Measurements from ENCODE around the gene NT5DC3.

The NT5DC3 gene

DNA sequence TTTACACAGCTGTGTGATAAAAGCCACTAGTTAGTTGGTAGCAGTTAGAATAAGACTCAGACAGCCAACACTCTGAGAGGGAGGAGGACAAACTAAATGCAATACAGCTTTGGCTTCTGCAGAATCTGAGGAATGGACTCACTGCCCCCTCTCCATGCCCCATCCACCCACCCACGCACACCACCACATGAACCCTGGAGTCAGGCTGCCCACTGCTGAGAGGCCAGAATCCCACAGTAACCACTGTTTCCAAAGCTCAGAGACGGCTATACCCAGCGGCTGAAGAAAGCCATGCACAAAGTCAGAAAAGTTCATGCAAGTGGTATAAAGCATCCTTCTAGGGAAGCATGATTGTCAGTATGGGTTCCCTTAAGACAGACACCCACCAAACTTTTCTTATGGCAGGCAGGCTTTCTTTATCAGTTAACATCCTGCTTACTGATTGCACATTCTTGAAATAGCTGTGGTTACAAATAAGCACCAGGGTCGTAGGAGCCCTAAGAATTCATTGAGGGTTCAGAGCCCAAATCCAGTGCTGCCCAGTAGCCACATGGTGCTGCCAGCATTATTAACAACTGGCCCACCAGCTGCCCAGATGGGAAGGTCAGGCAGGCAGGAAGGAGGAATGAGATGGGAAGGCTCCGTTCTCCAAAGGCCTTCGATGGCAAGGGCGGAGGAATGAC, 61.5 kb downstream of the NT5DC3 start:
- H3K4me3 ChIP-seq (ENCODE audit: extremely low read depth, insufficient read depth, low read length, poor library complexity, severe bottlenecking), result no peak overlapping the region
- peaks cover 42% of the 10 kb centered on the region for H3K36me3 ChIP-seq (ENCODE audit: control insufficient read depth, insufficient read depth, low read length)
- 74 to 83% methylated on average over 4 to 5 of the region's 7 CpGs for WGBS, 2 experiments (ENCODE audit: insufficient coverage in 2 of 2)
- no peaks in the 10 kb centered on the region for H3K9me3 ChIP-seq (ENCODE audit: control insufficient read depth, low read length)
- peaks cover 17% of the 10 kb centered on the region for H3K4me1 ChIP-seq (ENCODE audit: control insufficient read depth, insufficient read depth, low read length, poor library complexity, severe bottlenecking)
- peak overlapping the region; percentile 70 for H3K27ac ChIP-seq (ENCODE audit: low read depth, low read length, severe bottlenecking)

DNA sequence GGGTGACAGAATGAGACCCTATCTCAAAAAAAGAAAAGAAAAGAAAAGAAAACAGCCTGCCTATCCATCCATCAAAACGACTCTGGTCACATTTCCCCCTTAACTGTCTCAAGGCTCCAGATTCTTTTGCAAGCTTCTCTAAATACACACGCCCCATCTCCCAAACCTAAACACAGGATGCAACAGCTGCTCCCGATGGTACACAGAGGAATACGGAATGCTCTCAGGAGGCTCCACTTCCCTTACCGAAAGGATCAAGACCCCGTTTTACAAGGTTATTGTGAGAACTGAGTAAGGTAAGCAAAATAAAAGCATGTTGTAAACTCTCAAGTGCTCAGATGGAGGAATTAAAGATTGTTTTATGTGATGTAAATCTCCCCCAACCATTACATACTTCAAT, 62.3 kb downstream of the NT5DC3 start:
- no peak overlapping the region for H3K4me3 ChIP-seq (ENCODE audit: extremely low read depth, insufficient read depth, low read length, poor library complexity, severe bottlenecking)
- peak overlapping the region; percentile 70 for H3K27ac ChIP-seq (ENCODE audit: low read depth, low read length, severe bottlenecking)
- H3K36me3 ChIP-seq (ENCODE audit: control insufficient read depth, insufficient read depth, low read length), result peaks cover 36% of the 10 kb centered on the region

DNA sequence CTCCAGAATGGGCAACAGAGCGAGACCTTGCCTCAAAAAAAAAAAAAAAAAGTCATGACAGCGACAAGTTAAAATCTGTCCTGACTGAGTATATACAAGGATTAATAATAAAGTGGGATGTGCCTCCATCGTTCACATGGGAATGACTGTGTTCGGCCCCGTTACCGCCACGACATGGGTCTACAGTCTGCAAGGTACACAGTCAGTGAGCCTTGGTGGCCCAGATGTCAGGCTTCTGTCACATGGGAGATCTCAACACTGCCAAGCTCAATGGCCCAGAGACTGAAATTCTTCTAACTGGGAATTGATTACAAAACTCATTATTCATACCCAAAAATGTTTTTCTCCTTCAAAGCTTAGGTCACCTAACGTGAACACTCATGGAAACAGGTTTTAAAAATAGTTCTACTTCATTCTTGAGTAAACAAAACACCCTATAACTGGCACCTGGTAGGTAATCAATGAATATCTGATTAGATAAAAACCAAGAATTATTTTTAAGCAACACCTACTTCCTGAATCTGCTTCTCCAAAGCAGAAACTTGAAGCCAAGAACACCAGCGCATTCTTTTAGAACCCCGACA, 66.0 kb downstream of the NT5DC3 start:
- 97 to 98% methylated on average over 5 to 9 of the region's 10 CpGs for WGBS, 2 experiments (ENCODE audit: insufficient coverage in 2 of 2)
- peaks cover 32% of the 10 kb centered on the region for H3K36me3 ChIP-seq (ENCODE audit: control insufficient read depth, insufficient read depth, low read length)
- no peak overlapping the region for H3K27ac ChIP-seq (ENCODE audit: low read depth, low read length, severe bottlenecking)

More for the DNA sequence above, 62.3 kb downstream of the NT5DC3 start:
- WGBS, 2 experiments (ENCODE audit: insufficient coverage in 2 of 2), result 96 to 100% methylated on average over 1 to 4 of the region's 6 CpGs
- Histone ChIP-seq H3K9me3 (ENCODE audit: control insufficient read depth, low read length) (no peaks in the 10 kb centered on the region), H3K4me1 (ENCODE audit: control insufficient read depth, insufficient read depth, low read length, poor library complexity, severe bottlenecking) (peaks cover 17% of the 10 kb centered on the region)

DNA sequence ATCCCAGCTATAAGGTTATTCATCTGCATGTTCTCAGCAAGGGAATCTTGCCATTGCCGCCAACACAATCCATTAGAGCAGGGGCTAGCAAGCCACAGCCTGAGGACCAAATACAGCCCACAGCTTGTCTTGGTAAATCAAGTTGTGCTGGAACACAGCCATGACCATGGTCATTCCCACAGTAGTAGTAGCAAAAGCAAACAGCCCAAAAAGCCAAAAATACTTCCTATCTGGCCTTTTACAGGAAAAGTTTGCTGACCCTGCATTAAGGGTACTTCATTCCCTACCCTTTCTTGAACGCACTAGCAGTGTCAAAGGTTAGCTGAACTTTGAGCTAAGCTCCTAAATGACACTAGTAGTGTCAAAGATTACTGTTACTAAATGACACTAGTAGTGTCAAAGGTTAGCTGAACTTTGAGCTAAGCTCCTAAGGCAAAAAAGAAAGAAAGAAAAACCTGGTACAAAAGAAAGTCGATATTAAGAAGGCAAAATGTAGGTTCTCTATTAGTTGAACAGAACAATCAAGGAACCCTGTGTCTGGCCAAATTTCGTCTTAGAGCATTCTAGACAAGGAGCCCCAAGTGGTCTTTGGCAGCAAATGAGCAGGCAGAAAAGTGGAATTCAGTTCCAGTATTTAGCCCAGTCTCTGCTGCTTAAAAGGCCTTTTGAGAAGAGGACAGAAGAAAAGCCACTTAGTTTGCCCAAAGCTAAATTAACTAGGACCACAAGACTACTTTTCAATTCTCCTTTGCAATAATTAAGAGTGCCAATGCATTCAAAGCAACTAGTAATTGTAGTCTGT, 67.7 kb downstream of the NT5DC3 start:
- peaks cover 32% of the 10 kb centered on the region for H3K36me3 ChIP-seq (ENCODE audit: control insufficient read depth, insufficient read depth, low read length)
- H3K27ac ChIP-seq (ENCODE audit: low read depth, low read length, severe bottlenecking), result no peak overlapping the region
- H3K4me1 ChIP-seq (ENCODE audit: control insufficient read depth, insufficient read depth, low read length, poor library complexity, severe bottlenecking), result no peaks in the 10 kb centered on the region
- no peak overlapping the region for H3K4me3 ChIP-seq (ENCODE audit: extremely low read depth, insufficient read depth, low read length, poor library complexity, severe bottlenecking)
- H3K9me3 ChIP-seq (ENCODE audit: control insufficient read depth, low read length), result no peaks in the 10 kb centered on the region
- WGBS, 2 experiments (ENCODE audit: insufficient coverage in 2 of 2), result 68 to 92% methylated on average over 3 of the region's 4 CpGs

More for the DNA sequence above, 66.0 kb downstream of the NT5DC3 start:
- no peaks in the 10 kb centered on the region for H3K9me3 ChIP-seq (ENCODE audit: control insufficient read depth, low read length)
- peaks cover 13% of the 10 kb centered on the region for H3K4me1 ChIP-seq (ENCODE audit: control insufficient read depth, insufficient read depth, low read length, poor library complexity, severe bottlenecking)
- no peak overlapping the region for H3K4me3 ChIP-seq (ENCODE audit: extremely low read depth, insufficient read depth, low read length, poor library complexity, severe bottlenecking)

DNA sequence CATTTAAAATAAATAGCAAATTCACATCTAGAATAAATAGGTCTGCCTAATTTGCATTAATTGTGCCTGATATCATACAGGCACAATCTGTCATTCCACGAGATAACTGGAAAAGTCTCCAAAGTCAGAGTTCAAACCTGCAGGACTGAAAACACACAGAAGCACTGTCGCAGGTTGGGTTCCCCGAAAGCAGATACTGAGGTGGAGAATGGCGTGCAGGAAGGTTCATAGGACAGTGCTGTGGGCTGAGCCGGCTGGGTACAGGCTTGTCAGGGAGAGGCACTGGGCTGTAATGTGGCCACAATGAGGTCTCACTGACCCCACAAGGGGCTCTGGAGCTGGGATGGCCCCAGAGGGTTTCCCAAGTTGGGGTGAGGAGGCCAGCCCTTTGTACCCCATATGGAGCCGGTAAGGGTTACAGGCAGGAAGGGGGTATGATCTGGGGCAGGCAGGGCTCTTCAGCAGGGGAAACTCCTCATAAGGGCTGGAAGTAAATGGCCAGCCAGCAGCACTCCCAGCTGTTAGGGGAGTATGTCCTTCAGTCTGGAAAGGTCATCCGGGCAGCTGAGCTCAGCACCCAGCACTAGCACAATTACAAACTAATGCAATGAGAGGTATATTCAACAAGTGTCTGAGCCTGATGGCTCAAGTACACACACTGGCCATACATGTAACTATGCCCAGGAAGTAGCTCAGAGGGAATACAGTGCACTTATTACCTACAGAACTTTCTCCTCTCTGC, 68.5 kb downstream of the NT5DC3 start:
- WGBS, 2 experiments (ENCODE audit: insufficient coverage in 2 of 2), result 93 to 97% methylated on average over 6 of the region's 7 CpGs
- Histone ChIP-seq H3K4me3 (ENCODE audit: extremely low read depth, insufficient read depth, low read length, poor library complexity, severe bottlenecking) (no peak overlapping the region), H3K9me3 (ENCODE audit: control insufficient read depth, low read length) (no peaks in the 10 kb centered on the region), H3K4me1 (ENCODE audit: control insufficient read depth, insufficient read depth, low read length, poor library complexity, severe bottlenecking) (no peaks in the 10 kb centered on the region), H3K36me3 (ENCODE audit: control insufficient read depth, insufficient read depth, low read length) (peaks cover 27% of the 10 kb centered on the region), H3K27ac (ENCODE audit: low read depth, low read length, severe bottlenecking) (no peak overlapping the region)

DNA sequence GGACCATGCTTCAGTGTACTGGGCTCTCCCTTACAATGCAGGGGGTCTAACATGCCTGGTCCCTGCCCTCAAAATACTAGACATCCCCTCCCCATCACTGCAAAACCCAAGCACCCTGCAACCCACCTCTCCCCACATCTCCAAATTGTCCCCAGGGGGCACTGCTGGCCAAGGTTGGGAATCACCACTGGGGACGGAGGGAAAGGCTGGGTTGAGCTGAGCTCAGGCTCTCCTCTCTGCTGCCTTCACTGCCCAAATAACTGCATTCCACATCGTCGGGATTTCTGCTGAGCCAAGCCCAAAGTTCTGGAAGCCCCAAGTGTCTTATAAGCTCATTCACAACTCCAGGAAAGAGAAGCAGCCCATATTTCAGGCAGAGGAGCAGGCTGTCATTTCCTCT, 69.6 kb downstream of the NT5DC3 start:
- Histone ChIP-seq H3K4me1 (ENCODE audit: control insufficient read depth, insufficient read depth, low read length, poor library complexity, severe bottlenecking) (no peaks in the 10 kb centered on the region), H3K9me3 (ENCODE audit: control insufficient read depth, low read length) (no peaks in the 10 kb centered on the region), H3K27ac (ENCODE audit: low read depth, low read length, severe bottlenecking) (no peak overlapping the region), H3K4me3 (ENCODE audit: extremely low read depth, insufficient read depth, low read length, poor library complexity, severe bottlenecking) (no peak overlapping the region), H3K36me3 (ENCODE audit: control insufficient read depth, insufficient read depth, low read length) (peaks cover 16% of the 10 kb centered on the region)
- WGBS, 2 experiments (ENCODE audit: insufficient coverage in 2 of 2), result 39% methylated on average over 3 of the region's 3 CpGs; no CpG with 5 or more reads in 1 of the 2 experiments

DNA sequence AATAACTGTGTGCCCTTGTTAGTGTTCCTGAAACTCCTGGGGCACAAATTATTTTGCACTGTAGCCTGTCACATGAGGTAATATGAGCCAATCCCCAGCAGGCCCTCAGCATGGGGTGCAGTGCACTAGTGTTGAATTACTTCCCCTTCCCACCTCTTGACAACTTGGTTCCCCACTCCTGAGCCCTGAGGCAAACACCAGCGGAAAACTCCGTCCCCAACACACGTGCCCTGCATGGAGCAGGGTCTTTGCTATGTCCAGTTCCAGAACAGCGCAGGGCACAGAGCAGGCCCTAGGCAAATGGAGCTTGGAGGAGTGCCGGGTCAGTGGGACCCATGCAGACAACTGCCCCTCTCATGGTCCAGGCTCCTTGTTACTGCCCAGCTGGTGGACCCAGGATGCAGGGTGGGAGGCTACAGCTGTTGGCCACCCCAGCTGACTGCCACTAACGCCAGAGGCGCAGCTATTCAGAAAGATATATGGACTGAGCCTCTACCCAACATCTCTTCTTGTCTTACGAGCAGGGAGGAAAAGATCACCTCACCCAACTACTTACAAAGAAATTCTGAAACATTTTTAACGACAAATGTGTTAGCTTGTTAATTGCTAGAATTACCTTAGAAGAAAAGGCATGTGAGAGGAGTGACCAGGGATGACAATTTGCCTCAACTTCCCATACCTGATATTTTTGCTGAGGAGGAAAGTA, 71.6 kb downstream of the NT5DC3 start:
- Histone ChIP-seq H3K36me3 (ENCODE audit: control insufficient read depth, insufficient read depth, low read length) (peaks cover 4% of the 10 kb centered on the region), H3K9me3 (ENCODE audit: control insufficient read depth, low read length) (no peaks in the 10 kb centered on the region), H3K4me3 (ENCODE audit: extremely low read depth, insufficient read depth, low read length, poor library complexity, severe bottlenecking) (no peak overlapping the region), H3K4me1 (ENCODE audit: control insufficient read depth, insufficient read depth, low read length, poor library complexity, severe bottlenecking) (no peaks in the 10 kb centered on the region), H3K27ac (ENCODE audit: low read depth, low read length, severe bottlenecking) (no peak overlapping the region)
- 76 to 78% methylated on average over 7 to 8 of the region's 9 CpGs for WGBS, 2 experiments (ENCODE audit: insufficient coverage in 2 of 2)

DNA sequence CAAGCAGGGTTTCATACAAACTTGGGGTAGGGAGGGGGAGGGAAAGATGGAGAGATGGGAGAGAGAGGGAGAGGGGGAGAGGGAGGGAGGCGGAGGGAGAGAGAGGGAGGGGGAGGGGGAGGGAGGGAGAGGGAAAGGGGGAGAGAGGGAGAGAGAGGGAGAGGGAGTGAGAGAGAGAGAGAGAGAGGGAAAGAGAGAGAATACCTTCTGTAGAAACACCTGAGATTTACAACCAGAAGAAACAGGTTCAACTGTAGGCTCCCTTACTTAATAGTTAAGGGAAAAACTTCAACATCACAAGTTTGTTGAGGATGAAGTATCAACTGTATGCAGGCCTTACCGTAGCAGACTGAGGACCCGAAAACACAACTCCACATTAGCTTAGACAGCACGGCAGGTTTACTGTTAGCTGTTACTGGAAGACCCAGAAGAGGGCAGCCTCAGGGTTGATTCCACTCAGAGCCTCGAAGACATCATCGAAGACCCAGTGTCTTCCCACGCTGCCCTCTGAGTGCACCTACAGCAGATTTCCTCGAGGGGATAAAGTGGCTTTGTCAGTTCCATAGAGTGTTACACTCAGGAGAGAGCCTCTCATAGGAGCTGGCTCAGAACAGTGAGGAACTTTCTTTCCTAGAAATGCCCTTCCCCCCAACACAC, 72.4 kb downstream of the NT5DC3 start:
- 82 to 92% methylated on average over 6 to 7 of the region's 8 CpGs for WGBS, 2 experiments (ENCODE audit: insufficient coverage in 2 of 2)
- H3K36me3 ChIP-seq (ENCODE audit: control insufficient read depth, insufficient read depth, low read length), result peaks cover 4% of the 10 kb centered on the region

DNA sequence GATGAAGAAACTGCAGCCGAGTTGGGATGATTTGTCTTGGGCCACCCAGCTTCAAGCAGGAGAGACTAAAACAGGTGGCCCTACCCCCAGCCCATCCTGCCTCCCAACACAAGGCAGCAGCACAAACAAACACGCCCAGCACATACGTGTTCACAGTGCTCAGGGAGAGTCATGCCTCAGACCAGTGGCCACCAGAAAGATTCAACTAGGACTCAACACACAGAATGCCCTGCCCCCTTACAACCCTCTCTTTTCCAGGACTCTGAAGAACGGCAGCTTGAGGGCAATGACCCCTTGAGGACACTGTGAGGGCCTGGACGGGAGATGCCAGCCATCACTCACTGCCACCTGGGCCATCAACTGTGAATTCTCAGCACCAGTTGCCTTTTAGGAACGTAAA, 75.0 kb downstream of the NT5DC3 start:
- Histone ChIP-seq H3K36me3 (ENCODE audit: control insufficient read depth, insufficient read depth, low read length) (peaks cover 4% of the 10 kb centered on the region), H3K4me3 (ENCODE audit: extremely low read depth, insufficient read depth, low read length, poor library complexity, severe bottlenecking) (no peak overlapping the region), H3K27ac (ENCODE audit: low read depth, low read length, severe bottlenecking) (no peak overlapping the region), H3K9me3 (ENCODE audit: control insufficient read depth, low read length) (no peaks in the 10 kb centered on the region), H3K4me1 (ENCODE audit: control insufficient read depth, insufficient read depth, low read length, poor library complexity, severe bottlenecking) (no peaks in the 10 kb centered on the region)
- WGBS, 2 experiments (ENCODE audit: insufficient coverage in 2 of 2), result 91 to 97% methylated on average over 3 to 4 of the region's 6 CpGs

More for the DNA sequence above, 72.4 kb downstream of the NT5DC3 start:
- Histone ChIP-seq H3K4me3 (ENCODE audit: extremely low read depth, insufficient read depth, low read length, poor library complexity, severe bottlenecking) (no peak overlapping the region), H3K4me1 (ENCODE audit: control insufficient read depth, insufficient read depth, low read length, poor library complexity, severe bottlenecking) (no peaks in the 10 kb centered on the region), H3K9me3 (ENCODE audit: control insufficient read depth, low read length) (no peaks in the 10 kb centered on the region), H3K27ac (ENCODE audit: low read depth, low read length, severe bottlenecking) (no peak overlapping the region)

Measured in mesodermal cell (in vitro differentiated cells).